HTR-8/SVneo (cell line): Measurements from ENCODE around the gene ZNF567.
"Not testable (repeated sequence)": the region's sequence is repeated elsewhere in the genome, so short reads cannot be mapped to it uniquely, and the experiment has no call there.

Source experiments
- DNase-seq: peaks from one replicate; pipeline ENCODE4 v3.0.0; 2011; ENCODE audit warnings: low spot score, mixed read lengths; ENCODE audit not compliant: insufficient read length
- FAIRE-seq: peaks from 2 replicates; lab custom pipeline; 2011; peaks lifted over from hg19 to GRCh38; lab: Jason Lieb, UNC

ZNF567 gene

DNA sequence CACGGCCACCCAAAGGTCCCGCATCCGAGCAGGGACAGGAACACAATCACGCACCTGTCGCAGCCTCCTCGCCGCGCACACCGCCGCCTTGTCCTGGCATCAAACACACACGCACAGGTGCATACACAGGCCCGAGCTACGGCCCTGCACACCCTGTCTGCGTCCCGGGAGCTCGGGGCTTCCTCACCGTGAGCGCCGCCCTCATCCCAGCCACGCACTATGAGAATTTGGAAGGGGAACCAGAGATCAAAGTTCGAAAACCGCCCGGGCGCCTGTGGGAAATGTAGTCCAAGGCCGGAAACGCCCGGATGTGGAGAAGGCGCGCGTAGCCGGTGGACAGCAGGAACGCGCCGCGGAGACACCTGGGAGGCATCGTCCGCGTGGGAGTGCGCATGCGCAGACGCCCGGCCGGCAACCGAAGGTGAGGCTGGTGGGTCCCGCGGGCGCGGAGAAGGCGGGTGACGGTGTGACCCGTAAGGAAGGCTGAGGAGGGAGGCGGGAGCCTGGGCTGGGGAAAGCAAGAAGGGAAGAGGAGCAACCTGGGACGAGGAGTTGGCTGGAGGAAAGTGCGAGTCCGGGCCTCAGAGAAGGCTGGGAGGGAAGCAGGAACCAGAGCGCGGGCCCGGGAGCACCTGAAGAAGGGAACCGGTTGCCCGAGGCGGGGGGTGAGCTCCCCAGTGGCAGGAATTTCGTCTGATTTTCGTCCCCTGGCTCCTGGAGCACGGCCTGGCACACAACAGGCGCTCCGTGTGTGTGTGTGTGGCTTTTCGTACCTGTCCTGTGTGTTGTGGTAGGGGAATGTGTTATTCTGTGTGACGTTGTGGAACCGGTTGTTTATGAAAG lies at the start of gene ZNF567:
ZNF567 (plus strand) TSS at position 399 of the 843 bp plus-strand sequence. CDS start 7,256 bp downstream, outside the sequence.
- FAIRE-seq = peak; percentile 91
- DNase-seq = peak; percentile 97

DNA sequence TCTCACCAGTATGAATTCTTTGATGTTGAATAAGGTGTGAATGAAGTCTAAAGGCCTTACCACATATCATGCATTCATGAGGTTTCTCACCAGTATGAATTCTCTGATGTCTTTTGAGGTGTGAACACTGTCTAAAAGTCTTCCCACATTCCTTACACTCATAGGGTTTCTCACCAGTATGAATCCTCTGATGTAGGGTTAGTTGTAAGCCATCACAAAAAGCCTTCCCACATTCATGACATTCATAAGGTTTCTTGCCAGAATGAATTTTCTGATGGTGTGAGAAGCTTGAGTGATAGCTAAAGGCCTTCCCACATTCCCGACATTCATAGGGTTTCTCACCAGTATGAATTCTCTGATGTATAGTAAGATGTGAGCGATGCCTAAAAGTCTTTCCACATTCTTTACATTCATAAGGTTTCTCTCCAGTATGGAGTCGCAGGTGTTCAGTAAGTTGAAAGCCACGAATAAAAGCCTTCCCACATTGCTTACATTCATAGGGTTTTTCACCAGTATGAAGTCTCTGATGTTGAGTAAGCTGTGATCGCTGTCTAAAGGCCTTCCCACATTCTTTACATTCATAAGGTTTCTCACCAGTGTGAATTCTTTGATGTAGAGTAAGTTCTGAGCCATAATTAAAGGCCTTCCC lies 48.4 kb upstream of the ZNF567 start:
- no peak for DNase-seq
- peak; percentile 65 for FAIRE-seq

DNA sequence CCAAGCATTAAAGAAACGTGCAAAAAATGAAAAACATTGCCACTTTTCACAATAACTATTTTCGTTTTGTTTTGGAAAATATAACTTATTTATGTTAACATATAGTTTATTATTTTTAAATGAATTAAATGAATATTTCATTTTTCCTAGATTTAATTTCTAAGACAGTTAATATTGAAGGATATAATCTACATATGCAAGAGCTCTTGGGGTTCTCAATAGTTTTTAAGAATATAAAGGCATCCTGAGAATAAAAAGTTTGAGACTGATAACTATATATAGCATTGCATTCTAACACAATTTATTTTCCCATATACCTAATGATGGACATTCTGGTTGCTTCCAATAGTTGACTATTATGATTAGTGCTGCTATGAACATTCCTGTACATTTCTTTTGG lies 40.7 kb upstream of the ZNF567 start:
- FAIRE-seq = no peak
- no peak for DNase-seq

GRCh38 chr19:36652958-36653357 lies 34.5 kb upstream of the ZNF567 start:
- no peak for DNase-seq
- FAIRE-seq = no peak

GRCh38 chr19:36665832-36666231 lies 21.6 kb upstream of the ZNF567 start:
- FAIRE-seq = no peak
- DNase-seq = no peak

- FAIRE-seq (no peak), DNase-seq (no peak)
Measured at GRCh38 chr19:36668646-36669045, 18.8 kb upstream of the ZNF567 start.

DNA sequence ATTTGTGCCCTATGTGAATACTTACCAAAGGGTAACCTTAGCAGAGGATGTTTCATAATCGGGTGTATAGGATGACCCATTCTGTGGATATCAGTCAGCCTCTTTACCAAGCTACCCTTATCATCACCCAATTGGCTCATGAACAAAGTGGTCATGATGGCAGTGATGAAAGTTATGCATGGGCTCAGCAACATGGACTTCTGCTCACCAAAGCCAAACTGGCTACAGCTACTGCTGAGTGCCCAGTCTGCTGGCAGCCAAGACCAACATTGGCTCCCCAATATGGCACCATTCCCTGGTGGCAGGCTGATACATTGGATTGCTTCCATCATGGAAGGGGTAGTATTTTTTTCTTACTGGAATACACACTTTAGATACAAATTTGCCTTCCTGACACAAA lies 15.0 kb upstream of the ZNF567 start:
- FAIRE-seq (no peak), DNase-seq (no peak)

DNA sequence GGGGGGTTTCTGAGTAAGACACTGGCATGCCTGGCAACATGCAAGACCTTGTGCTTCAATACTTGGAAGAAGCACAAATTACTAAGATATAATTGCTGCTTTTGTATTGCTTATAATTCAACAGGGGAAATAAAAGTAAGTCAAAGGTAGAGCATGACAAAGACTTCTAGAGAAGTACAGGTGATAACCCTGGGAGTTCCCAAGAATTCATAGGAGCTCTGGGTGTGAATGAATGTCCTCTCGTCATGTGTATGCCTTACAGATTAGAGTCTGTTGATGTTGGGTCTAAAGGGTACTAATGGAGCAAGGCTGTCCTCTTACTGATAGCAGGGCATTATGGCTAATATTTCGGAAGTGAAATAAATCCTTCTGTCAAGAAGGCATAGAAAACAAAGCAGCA lies 13.2 kb upstream of the ZNF567 start:
- DNase-seq (no peak), FAIRE-seq (no peak)

- FAIRE-seq (peak; percentile 23), DNase-seq (no peak)
Measured at GRCh38 chr19:36679455-36679854, 8.0 kb upstream of the ZNF567 start.

- FAIRE-seq = no peak
- no peak for DNase-seq
Measured at GRCh38 chr19:36685835-36686234, 1.6 kb upstream of the ZNF567 start.

DNA sequence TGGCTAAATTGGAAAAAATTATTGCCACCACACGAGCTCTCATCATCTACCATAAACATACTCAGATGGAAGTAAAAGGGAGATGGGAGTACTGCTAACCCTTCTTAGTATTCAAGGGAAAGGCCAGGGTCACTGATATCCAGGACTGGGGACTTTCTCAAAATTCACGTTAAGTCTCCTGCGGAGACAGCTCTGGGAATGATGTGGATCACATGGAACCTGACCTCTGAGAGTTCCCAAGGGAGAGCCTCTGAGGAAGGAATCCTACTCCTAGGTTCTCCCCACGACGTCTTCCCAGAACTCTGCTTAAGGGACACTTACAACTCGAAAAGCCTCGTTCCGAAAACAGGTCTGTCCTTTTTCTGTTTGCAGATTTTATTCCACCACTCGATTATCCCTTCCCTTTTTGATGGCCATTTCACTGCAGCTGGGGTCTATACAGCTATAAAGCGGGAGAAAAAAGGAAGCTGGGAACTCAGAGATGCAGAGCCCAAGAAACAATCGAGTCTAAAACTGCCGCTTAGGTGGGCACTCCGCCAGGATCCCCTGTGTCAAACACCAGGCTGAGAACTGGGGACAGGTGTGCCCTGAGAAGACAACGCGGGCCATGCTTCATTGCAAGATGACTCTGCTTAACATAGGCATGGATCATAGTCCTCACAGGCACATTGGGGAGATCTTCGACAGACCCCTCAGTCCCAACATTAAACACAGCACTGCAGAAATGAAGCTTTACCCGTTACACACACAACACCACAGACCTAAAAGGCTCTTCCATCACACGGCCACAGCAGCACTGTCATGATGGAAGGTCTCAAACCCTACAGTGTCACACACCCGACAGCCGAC lies 823 bp upstream of the ZNF567 start:
- DNase-seq (no peak), FAIRE-seq (no peak)

DNA sequence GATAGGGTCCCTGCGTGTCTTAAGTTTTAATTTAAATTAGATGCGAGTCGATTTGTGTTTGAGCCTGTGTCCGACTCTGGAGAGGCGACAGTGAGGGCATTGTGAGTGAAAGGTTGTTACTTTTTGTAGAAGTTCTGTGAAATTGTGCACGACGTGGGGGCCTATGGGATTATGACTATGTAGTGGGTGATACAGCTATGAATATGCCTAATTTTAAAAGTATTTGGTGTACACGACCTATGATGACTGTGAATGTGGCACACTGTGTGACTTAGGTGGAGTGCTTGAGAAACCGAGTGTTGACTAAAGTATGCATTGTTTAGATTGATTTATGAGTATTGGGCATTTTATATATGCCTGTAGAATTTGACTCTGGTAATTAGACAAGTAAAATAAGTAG lies 646 bp downstream of the ZNF567 start:
- DNase-seq (no peak), FAIRE-seq (no peak)

GRCh38 chr19:36707134-36707533 lies 19.7 kb downstream of the ZNF567 start:
- DNase-seq (no peak), FAIRE-seq (no peak)

GRCh38 chr19:36709423-36709822 lies 22.0 kb downstream of the ZNF567 start:
- FAIRE-seq (no peak), DNase-seq (no peak)

GRCh38 chr19:36719687-36720556 lies 32.5 kb downstream of the ZNF567 start:
- DNase-seq (no peak), FAIRE-seq (no peak)

- FAIRE-seq, DNase-seq: not testable (repeated sequence)
Measured at GRCh38 chr19:36736166-36736565, 48.8 kb downstream of the ZNF567 start.

DNA sequence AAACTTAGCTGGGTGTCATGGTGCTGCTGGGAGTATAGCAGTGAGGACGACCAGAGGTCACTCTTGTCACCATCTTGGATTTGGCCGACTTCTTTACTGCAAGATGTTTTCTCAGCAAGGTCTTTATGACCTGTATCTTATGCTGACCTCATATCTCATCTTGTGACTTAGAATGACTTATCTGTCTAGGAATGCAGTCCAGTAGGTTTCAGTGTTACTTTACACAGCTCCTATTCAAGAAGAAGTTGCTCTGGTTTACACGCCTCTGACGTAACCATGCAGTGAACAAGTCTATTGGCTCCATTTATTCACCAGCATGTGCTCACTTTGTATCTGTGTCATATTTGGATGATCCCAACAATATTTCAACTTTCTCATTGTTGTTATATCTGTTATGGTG lies 58.5 kb downstream of the ZNF567 start:
- FAIRE-seq = no peak
- DNase-seq = no peak

DNA sequence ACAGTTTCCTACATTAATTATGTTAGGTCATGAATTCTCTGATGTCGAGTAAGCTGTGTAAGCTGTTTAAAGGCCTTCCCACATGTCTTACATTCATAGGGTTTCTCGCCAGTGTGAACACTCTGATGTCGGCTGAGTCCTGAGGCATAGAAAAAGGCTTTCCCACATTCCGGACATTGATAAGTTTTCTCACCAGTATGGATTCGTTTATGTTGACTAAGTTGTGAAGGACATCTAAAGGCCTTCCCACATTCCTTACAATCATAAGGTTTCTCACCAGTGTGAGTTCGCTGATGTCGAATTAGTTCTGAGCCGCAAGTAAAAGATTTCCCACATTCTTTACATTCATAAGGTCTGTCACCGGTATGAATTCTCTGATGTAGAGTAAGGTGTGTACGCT lies 60.3 kb downstream of the ZNF567 start:
- DNase-seq = no peak
- FAIRE-seq = no peak

- peak; percentile 23 for FAIRE-seq
Measured at GRCh38 chr19:36748431-36749275, 61.2 kb downstream of the ZNF567 start.

More at GRCh38 chr19:36748431-36749275, 61.2 kb downstream of the ZNF567 start:
- DNase-seq = no peak
